Measurements from ENCODE around the gene PSMD12. TPM values are rescaled to one million over a fixed set of nuclear protein-coding genes. Genes with fewer than 3 reads are reported as not detected.
"Not testable (repeated sequence)": the region's sequence is repeated elsewhere in the genome, so short reads cannot be mapped to it uniquely, and the experiment has no call there.

Gene PSMD12
- 47.7 TPM for polyA plus RNA-seq (2013, experiment 1 of 2; ENCODE audit: insufficient read length)
- polyA plus RNA-seq (2013, experiment 2 of 2; ENCODE audit: insufficient read length), result 48.9 TPM

DNA sequence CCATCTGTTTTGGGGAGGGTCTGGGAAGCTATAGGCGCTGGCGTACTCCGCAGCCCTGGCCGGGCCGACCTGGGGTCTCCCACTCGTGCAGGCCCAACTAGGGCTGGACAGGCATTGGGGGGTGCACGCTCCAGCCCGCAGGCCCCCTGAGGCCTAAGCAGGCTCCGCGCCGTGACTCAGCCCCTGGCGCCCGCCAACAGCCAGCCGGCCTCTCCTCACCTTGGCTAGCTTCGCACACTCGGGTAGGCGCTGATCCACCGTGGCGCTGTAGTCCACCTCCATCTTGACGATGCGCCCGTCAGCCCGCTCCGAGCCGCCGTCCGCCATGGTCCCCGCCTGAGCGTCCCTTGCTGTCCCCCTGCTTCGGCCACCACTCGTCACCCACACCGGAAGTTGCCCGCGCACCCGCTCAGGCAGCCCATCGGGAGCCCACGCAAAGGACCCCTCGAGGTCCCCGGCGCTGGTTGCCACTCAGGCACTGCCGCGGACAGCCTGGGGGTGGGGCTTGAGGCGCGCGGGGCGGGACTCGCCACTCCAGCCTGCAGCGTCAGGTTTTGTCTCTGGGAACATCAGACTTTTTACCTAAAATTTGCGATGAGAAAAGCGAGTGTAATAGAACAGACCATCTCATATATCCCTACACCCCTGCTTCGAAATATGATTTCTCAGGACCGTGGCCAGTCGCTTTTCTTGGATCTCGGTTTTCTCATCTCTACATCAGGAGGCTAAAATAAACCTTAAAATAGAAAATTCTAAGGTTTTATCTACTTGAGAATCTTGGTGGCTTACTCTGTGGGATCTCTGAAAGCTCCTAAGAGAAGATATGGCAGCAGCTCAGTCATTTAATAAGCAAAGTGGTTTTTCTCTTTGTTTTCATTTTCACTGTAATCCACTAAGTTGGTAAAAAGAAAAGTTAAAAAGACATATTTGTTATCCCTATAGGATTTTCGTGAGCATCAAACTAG, at the start of gene PSMD12:
Gene PSMD12, minus strand, starts transcription at position 385 of the 965 bp plus-strand sequence. Its CDS starts 58 bp downstream, at position 327.
- DNase-seq, result peak; percentile 93

DNA sequence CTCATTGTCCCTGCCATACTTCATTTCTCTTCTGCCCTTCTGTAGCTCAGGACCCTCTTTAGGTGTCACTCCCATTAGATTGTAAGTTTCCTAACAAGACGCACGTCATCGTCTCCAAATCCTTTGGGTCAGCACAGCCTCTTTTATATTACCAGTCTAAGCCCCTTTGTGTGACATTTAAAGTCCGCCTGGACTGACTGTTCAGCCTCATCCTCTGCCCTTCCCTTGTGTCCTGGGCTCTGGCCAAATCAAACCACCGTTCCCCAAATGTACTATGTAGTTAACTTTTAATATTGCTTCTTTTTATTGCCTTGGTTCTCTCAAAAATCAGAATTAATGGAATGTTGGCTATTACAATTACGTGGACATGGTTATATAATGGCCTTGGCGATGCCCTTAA, 48.9 kb upstream of the PSMD12 start:
- no peak for DNase-seq

DNA sequence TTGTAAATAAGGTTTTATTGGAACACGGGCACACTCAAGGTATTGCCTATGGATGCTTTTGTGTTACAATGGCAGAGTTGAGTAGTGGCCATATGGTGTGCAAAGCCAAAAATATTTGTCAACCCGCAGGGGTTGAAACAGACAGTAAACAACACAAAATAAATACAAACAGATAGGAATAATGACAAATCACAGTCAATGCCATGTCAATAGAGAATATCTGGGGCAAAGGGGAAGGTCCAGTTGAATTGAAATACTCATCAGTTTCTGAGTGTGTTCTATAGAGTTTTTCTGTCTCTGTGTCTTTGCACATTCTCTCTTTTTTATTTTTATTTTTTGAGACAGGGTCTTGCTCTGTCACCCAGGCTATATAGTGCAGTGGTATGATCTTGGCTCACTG, 48.2 kb upstream of the PSMD12 start:
- no peak for DNase-seq

DNA sequence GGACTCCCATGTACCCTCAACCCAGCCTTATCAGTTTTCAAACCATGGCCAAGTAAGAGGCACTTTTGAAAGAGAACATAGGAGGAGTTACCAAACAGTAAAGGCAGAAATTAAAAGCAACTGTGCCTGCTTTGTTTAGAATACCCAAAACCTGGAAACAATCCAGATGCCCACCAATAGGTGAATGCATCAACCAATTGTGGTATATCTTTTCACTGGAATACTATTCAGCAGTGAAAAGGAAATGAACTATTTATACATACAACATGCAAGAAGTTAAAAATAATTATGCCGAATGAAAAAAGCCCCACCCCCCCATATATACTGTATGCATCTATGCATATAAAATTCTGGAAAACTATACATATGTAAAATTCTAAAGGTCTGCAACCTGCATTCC, 47.8 kb upstream of the PSMD12 start:
- DNase-seq, result no peak

DNA sequence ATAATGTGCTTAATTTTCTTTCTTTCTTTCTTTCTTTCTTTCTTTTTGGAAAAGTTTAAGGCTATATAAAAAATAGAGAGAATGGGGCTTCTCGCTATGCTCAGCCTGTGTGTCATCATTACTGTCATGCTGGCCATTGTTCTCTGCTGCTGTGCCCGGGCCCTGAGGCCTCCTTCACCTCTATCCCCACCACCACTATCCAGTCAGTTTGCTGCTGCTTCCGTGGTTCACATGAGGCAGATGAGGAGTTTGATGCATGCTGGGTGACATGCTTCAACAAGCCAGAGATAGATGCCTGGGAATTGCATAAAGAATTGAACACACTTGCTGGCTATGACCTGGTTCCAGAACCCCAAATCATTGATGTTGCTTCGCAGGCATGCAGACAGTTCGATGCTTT, 47.0 kb upstream of the PSMD12 start:
- DNase-seq, result no peak

DNA sequence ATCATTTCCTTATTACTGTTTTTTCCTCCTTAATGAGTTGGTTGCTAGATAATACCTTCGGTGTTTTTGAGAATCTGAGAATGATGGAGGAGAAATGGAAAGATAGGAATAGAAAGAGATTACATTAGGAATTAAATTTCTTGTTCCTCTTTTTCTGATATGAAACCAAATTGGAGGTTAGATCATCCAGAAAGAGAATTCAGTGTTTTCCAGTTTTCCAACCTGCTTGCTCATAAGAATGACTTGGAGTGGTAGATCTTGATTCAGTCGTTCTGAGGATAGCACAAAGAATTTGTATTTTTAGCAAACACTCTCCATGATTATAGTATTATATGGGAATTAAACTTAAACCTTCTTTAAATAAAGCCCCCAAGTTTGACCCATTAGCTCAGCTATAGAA, 46.6 kb upstream of the PSMD12 start:
- DNase-seq, result no peak

DNA sequence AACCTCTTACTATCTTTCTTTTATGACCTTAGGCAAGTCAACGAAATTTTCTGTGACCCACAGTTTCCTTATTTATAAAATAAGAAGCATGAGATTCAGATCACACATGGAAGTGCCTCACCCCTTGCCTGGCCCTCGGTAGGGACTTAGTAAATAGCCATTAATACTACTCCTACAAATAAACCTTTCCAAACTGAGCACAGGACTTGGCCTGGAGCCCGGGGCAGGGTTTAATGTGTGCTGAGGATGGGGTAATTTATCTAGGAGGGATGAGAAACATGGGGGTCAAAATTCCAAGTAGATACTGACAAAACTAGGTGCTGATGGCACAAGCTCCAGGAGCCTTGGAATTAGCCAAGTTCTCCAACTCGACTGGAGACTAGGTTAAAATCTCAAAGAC, 45.7 kb upstream of the PSMD12 start:
- DNase-seq, result no peak

DNA sequence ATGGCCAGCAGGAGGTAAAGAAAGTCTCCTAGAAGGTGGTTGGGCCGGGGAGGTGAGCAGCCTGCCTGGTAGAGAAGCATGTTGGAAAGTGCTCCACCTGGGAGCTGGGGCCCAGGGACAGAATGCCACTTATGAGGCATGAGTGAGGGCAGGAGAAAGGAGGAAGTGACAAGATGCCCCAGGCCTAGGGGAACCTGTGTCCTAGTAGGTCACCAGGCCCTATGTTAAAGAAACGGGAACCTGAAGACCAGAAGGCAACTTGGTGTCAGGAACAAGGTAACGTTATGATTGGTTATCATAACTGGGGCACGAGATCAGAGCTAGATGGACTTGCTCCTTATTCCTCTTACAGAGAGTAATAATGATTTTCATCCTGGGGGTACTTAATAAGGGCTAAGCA, 45.0 kb upstream of the PSMD12 start:
- DNase-seq, result no peak

DNA sequence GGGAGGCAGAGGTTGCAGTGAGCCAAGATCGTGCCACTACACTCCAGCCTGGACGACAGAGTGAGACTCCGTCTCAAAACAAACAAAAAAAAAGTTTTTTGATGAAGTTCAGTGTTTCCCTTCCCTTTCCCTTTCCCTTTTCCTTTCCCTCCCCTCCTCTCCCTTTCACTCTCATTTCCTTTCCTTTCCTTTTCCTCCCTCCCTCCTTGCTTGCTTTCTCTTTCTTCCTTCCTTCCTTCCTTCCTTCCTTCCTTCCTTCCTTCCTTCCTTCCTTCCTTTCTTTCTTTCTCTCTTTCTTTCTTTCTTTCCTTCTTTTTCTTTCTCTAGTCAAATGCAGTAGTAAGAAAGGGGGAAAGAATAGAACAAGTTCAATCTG, 42.1 kb upstream of the PSMD12 start:
- DNase-seq, result not testable (repeated sequence)

DNA sequence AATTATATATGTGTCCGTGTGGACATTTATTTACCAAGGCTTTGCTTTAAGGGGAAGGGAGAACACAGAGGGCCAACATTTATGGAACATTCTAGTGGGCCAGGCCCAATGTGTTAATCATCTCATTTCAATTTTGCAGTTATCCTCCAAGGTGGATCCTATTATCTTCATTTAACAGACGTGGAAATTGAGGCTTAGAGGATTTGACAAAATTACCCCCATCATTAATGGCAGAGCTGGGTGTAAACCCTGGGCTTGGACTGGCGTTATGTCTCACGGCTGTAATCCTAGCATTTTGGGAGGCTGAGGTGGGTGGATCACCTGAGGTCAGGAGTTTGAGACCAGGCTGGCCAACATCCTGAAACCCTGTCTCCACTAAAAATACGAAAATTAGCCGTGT, 37.1 kb upstream of the PSMD12 start:
- no peak for DNase-seq

DNA sequence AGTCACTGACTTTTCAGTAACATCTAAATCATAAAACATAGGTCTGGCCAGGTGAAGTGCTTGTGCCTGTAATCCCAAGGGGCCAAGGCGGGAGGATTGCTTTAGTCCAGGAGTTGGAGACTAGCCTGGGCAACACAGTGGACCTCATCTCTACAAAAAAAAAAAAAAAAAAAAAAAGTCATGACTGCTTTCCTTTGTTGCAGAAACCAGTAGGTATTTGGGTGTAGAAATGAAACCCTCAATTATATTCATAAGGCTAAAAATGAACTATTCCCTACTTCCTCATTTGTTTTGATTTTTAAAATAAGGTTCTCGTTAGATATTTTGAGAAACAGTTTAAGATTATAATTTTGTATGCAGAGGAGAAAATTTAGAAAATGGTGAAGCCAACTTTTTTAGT, 36.7 kb upstream of the PSMD12 start:
- DNase-seq, result no peak

DNA sequence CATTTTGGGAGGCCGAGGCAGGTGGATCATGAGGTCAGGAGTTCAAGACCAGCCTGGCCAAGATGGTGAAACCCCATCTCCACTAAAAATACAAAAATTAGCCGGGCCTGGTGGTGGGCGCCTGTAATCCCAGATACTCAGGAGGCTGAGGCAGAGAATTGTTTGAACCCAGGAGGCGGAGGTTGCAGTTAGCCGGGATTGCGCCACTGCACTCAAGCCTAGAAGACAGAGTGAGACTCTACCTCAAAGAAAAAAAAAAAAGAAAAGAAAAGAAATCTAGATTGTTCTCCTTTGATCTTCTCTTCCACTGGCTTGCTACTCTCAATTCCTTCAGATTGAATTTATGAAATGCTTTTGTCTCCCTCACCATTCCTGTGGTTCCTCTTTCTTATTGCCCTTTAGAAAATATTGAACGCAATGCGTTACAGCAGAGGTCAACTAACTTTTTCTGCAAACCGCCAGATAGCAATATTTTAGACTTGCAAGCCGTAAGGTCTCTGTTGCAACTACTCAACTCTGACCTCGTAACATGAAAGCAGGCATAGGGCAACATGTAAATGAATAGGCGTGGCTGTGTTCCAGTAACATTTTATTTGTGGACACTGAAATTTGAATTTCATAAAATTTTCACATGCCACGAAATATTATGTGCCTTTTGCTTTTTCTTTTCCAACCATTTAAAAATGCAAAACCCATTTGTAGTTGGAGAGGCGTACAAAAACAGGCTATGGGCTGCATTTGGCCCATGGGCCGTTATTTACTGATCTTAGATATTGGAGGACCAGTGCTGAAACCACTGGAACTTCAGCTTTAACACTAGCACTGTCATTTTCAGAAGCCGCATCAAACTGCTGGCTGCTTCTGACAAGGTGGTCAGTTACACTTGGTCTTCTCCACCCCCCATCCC, 35.5 kb upstream of the PSMD12 start:
- DNase-seq, result no peak

DNA sequence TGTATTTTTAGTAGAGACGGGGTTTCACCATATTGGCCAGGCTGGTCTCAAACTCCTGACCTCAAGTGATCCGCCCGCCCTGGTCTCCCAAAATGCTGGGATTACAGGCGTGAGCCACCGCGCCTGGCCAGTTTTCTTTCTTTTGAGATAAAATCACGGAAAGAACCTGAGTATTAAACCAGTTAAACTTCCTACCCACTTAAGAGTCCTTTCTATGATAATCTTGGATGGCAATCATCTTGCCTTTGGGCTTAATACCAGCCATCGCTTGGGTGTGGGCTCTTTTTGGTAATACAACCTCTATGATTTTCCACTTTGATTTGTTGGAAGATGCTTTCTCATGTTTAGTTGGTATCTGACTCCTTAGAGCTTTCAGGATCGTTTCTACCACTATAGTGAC, 34.7 kb upstream of the PSMD12 start:
- no peak for DNase-seq

DNA sequence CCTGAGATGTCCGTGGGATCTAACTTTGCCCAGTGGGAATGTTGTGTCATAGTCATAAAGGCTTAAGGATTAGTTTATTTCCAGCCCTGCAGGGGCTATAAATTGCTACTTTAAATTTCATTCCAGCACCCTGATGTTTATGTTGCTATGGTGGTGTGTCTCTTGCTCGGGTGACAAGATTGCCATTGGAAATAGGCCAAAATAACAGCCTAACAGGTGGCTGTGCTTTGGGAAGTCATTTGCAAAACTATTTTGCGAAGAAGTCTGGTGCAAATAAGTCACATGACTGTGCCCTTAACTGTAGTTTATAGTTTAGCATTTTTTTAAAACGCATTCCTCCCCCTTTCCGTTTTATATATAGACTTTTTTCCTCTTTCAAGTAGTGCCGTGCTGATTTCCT, 33.8 kb upstream of the PSMD12 start:
- DNase-seq, result no peak

DNA sequence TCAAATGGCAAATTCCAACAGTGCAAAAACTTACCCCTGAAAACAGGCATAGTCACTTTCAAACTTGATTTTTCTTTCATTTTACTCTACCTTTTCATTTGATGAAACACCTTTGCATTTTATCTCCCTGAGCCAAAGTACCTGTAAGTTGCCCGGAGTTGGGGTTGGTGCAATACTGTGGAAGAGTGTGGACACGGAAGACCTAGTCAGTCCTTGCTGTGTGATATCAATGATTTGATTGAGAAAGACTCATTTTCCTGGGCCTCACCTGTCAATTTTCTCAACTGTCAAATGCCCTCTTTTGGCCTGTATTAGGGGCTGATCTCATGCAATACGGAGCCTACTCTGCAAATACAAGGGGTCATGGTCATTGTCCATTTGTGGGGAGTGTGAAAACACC, 33.3 kb upstream of the PSMD12 start:
- no peak for DNase-seq

DNA sequence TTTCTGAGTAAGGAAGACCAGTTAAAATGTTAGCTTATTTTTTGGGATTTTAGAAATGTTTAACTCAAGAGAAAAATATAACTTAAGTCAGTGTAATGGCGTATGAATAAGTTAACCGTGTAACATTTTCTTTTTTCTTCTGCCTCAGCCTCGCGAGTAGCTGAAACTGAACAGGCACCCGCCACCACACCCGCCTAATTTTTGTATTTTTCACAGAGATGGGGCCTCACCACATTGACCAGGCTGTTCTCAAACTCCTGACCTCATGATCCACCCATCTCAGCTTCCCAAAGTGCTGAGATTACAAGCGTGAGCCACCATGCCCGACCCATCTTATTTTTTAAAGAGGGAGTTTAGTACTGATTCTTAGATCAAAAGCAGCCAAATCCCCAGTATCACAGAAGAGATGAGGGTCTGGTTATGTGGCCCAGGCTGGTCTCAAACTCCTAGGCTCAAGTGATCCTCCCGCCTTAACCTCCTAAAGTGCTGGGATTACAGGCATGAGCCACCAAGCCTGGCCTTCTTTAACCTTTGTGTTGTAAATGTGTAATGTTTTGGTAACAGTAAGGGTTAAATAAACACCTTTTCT, 27.5 kb upstream of the PSMD12 start:
- DNase-seq, result no peak

DNA sequence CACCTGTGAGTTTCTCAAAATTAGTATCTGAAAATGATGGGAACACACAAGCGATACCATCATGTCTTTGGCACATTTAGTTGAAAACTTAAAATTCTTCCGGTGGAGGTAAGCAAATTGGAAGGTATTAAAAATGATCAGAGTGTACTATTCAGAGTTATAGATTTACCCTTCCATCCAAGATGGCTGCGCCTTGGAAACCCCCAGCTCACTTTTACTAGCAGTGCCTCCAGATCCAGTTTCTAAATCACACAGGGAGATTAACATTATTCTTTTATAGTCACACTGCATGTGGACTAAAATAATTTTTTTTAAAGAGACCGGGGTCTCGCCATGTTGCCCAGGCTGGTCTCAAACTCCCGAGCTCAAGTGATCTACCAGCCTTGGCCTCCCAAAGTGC, 25.7 kb upstream of the PSMD12 start:
- DNase-seq, result no peak

DNA sequence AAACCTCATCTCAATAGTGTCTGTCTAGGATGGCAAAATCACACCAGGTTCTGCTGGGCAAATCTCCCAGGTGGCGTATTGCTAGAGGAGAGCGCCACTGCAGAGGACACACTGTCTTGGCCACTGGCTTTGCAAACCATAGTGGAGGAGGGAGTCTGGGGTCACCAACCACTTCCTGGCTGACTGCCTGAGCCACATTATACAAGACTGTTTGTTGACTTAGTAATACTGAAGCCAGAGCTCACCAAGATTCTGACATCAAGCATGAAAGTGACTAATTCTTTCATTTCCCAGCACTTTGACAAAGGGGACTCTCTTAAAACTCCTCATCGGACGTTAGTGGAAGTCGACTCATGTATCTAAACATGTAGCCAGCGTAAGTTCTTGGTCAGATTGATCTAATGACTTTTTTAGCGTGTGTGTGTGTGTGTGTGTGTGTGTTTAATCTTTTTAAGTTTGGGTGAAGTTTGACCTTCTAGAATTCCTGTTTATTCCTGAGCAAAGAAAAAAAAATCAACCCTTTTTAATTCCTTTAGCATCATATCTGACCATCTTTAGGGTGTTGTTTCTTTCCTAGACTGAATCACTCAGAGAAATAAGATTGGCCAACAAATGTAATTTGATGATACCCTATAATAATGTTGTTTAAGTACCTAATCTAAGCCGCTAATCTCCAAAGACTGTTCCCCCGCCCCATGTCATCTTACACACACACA, 24.4 kb upstream of the PSMD12 start:
- peak; percentile 85 for DNase-seq

DNA sequence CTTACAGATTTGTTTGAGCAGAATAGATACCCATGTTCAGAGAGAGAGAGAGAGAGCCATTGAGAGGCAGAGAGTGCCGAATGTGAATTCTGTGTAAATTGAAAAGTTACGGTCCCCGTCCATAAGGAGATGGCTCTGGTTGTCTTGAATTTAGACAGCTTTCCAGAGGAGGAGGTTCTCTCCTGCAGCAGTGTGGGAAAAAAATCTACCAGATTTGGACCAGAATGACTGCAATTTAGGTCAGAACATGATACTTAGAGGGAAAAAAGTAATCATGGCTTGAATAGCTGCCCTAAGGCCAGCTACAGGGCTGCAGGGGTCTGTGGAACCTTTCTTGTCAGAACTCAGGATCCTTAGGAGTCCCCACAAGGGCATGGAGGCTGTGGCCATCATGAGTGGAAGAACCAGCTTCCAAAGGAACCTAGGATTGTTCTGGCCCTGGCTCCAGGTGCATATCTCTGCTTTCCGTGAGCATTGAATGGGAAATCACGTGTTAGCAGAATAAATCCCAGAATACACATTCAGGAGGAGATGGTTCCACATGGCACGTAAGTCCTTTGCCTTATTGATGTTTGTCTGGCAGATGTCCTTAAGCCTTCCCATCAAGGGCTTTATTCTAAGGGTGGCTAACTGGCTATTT, 23.7 kb upstream of the PSMD12 start:
- DNase-seq, result no peak

DNA sequence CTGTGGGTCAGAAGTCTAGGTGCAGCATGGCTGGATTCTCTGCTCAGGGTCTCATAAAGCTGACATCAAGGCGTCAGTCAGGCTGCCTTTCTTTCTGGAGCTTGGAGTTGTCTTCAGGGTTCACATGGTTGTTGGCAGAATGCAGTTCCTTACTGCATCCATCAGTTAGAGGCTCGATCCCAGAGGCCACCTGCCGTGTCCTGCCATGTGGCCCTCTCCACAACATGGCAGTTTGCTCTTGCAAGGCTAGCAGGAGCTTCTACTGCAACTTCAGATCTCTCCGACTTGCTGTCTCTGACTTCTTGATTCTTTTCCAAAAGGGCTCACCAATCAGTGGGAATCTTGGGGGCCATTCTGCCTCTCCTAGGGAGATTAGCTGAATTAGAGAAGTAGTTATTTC, 22.6 kb upstream of the PSMD12 start:
- no peak for DNase-seq

DNA sequence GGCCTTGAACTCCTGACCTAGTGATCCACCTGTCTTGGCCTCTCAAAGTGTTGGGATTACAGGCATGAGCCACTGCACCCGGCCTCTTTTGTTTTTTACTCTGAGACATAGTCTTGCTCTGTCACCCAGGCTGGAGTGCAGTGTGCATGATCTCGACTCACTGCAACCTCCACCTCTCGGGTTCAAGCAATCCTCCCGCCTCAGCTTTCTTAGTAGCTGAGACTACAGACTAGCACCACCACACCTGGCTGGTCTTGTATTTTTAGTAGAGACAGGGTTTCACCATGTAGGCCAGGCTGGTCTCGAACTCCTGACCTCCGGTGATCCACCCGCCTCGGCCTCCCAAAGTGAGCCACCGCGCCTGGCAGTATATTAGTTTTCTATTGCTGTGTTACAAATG, 22.2 kb upstream of the PSMD12 start:
- not testable (repeated sequence) for DNase-seq

Data from fibroblast of skin of scalp (primary cell).